Kidney epithelial cell (primary cell): ENCODE measurements around the gene MICAL3. TPM values are rescaled to one million over a fixed set of nuclear protein-coding genes. Genes with fewer than 3 reads are reported as not detected.

Source experiments
- DNase-seq: peaks from one replicate; pipeline ENCODE4 v3.0.0-alpha.2; 2010; ENCODE audit warnings: low read depth
- H3K27me3 ChIP-seq: 2 replicates; pipeline ENCODE4 v1.6.0; 2011; ENCODE audit warnings: low read length; ENCODE audit not compliant: control insufficient read depth, insufficient read depth
- H3K36me3 ChIP-seq: 2 replicates; pipeline ENCODE4 v1.5.1; 2011; ENCODE audit warnings: low read length; ENCODE audit not compliant: control insufficient read depth, insufficient read depth
- H3K4me3 ChIP-seq: 2 replicates; pipeline ENCODE4 v1.5.1; 2011; ENCODE audit warnings: low read depth, mild to moderate bottlenecking, control low read depth, low read length
- total RNA-seq: library from RNA; depleted of rRNA; stranded (reverse); fragments of >200 nt; gene quantifications from 2 replicates; pipeline ENCODE4 v1.2.3, GENCODE V29; 2015
- TF ChIP-seq, protein P1 (sequence below): IDR thresholded peaks from 2 replicates; pipeline ENCODE4 v1.5.1; 2011; ENCODE audit warnings: mild to moderate bottlenecking, moderate library complexity, low read length, control low read depth, inconsistent platforms; ENCODE audit not compliant: insufficient read depth, poor library complexity, severe bottlenecking

Gene MICAL3
- total RNA-seq, 1 donor from 2014 or later: 38.9 TPM

DNA sequence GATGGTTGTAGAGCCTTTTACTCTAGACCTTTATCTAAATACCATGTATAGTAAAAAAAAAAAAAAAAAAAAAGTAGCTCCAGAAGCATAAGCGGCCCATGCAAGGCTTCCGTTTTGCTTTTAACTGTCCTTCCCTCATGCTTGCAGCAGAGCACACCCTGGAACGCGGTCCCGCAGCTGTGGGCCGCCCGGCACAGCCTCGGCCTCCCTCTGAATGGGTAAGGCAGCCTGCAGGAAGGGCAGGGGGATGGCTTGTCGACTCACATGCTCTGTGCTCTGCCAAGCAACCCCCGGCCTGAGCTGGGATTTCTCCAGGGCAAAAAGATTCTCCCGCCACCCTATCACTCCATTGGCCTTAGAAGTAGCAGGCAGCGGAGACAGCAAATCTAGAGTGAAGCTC is 148.7 kb downstream of the MICAL3 start:
- TF ChIP-seq, protein P1, sequence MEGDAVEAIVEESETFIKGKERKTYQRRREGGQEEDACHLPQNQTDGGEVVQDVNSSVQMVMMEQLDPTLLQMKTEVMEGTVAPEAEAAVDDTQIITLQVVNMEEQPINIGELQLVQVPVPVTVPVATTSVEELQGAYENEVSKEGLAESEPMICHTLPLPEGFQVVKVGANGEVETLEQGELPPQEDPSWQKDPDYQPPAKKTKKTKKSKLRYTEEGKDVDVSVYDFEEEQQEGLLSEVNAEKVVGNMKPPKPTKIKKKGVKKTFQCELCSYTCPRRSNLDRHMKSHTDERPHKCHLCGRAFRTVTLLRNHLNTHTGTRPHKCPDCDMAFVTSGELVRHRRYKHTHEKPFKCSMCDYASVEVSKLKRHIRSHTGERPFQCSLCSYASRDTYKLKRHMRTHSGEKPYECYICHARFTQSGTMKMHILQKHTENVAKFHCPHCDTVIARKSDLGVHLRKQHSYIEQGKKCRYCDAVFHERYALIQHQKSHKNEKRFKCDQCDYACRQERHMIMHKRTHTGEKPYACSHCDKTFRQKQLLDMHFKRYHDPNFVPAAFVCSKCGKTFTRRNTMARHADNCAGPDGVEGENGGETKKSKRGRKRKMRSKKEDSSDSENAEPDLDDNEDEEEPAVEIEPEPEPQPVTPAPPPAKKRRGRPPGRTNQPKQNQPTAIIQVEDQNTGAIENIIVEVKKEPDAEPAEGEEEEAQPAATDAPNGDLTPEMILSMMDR: no peak
- no peak for DNase-seq
- Histone ChIP-seq H3K36me3 (no peaks in the 10 kb centered on the region), H3K27me3 (no peaks in the 10 kb centered on the region), H3K4me3 (no peak overlapping the region)

- no peaks in the 10 kb centered on the region for H3K36me3 ChIP-seq
These were observed 149.2 kb downstream of the MICAL3 start for GRCh38 chr22:17875156-17875555.

DNA sequence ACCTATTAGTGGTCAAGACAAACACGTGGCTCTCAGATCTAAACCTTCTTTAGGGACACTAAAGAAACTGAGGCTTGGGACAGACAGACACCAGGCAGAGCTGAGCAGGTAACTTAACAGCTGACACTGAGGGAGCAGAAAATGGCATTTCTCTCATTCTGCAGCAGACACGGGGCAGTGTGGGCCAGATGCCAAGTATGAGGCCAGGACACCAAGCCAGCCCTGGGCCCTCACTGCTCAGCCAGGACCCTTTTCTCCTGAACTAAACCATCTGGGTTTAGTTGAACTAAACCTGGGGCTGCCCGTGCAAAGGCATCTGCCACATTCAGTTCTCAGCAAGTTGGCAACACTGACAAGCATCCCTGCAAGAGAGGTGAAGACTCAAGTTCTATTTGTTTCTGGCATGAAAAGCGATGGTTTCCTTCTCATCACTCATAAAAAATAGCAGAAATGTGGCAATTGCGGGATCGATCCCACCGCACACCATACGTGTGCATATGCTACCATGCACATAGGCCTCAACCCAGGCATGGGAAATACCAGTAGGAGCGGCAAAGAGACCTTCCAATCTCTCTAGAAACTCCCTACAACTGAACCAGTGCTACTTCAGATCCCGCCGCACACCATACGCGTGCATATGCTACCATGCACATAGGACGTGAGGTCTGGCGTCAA is 150.0 kb downstream of the MICAL3 start:
- TF ChIP-seq, protein P1: no peak
- no peaks in the 10 kb centered on the region for H3K36me3 ChIP-seq

More at GRCh38 chr22:17875156-17875555, 149.2 kb downstream of the MICAL3 start:
- no peak overlapping the region for H3K4me3 ChIP-seq
- TF ChIP-seq, protein P1: no peak
- H3K27me3 ChIP-seq: no peaks in the 10 kb centered on the region
- no peak for DNase-seq

GRCh38 chr22:17873804-17874203 is 150.6 kb downstream of the MICAL3 start:
- no peaks in the 10 kb centered on the region for H3K27me3 ChIP-seq
- H3K4me3 ChIP-seq: no peak overlapping the region
- TF ChIP-seq, protein P1: no peak
- no peak for DNase-seq
- H3K36me3 ChIP-seq: no peaks in the 10 kb centered on the region

More for the DNA sequence above, 150.0 kb downstream of the MICAL3 start:
- no peaks in the 10 kb centered on the region for H3K27me3 ChIP-seq
- no peak overlapping the region for H3K4me3 ChIP-seq
- no peak for DNase-seq

GRCh38 chr22:17873116-17873515 is 151.2 kb downstream of the MICAL3 start:
- H3K36me3 ChIP-seq: no peaks in the 10 kb centered on the region
- no peak for DNase-seq
- TF ChIP-seq, protein P1: no peak
- no peak overlapping the region for H3K4me3 ChIP-seq
- no peaks in the 10 kb centered on the region for H3K27me3 ChIP-seq

GRCh38 chr22:17872471-17872870 is 151.9 kb downstream of the MICAL3 start:
- TF ChIP-seq, protein P1: no peak
- Histone ChIP-seq H3K4me3 (no peak overlapping the region), H3K27me3 (no peaks in the 10 kb centered on the region), H3K36me3 (no peaks in the 10 kb centered on the region)
- DNase-seq: peak; percentile 41
